ENCODE data around the gene ZGLP1.

DNA sequence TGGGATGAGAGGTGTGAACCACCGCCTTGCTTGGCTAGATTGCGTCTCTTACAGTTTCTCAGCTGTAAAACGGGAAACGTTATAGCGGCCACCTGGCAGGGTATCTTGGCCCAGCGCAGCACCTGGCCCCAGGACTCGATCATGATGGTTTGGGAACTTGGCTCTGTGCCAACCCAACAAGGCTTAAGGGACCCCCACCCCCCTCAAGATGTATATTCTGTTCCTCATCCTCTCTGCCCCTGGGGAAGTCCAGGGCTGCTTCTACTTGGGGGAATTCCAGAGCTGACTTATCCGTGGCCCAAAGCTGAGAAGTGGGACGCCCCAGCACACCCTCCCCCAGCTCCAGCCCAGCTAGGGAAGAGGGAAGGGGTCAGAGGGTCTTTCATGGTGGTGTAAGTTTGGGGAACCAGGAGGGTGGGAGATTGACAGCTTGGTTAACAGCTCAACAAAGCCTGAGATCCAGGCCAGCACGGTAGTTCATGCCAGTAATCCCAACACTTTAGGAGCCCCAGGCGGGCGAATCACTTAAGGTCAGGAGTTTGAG, 38.0 kb downstream of the ZGLP1 start:
- TF ChIP-seq, protein P1, sequence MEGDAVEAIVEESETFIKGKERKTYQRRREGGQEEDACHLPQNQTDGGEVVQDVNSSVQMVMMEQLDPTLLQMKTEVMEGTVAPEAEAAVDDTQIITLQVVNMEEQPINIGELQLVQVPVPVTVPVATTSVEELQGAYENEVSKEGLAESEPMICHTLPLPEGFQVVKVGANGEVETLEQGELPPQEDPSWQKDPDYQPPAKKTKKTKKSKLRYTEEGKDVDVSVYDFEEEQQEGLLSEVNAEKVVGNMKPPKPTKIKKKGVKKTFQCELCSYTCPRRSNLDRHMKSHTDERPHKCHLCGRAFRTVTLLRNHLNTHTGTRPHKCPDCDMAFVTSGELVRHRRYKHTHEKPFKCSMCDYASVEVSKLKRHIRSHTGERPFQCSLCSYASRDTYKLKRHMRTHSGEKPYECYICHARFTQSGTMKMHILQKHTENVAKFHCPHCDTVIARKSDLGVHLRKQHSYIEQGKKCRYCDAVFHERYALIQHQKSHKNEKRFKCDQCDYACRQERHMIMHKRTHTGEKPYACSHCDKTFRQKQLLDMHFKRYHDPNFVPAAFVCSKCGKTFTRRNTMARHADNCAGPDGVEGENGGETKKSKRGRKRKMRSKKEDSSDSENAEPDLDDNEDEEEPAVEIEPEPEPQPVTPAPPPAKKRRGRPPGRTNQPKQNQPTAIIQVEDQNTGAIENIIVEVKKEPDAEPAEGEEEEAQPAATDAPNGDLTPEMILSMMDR (IDR thresholded peaks at IDR 0.05), result no peak
- no peak for TF ChIP-seq POLR2A (IDR thresholded peaks at IDR 0.05)
